ENCODE measurements around the gene ZNF385A. TPM values are rescaled to one million over a fixed set of nuclear protein-coding genes. Genes with fewer than 3 reads are reported as not detected.

Gene ZNF385A
- total and polyA plus RNA-seq, 2 of the 13 experiments (the other 11 are each of a cell fraction or from before 2014, with no cell fraction given): 0.44 to 0.67 TPM

- TF ChIP-seq ZNF44 (CRISPR knock-in tag; IDR thresholded peaks at IDR 0.05) (peak; percentile 79; the same call in 1 of the 2 replicates), ZNF318 (CRISPR knock-in tag; IDR thresholded peaks at IDR 0.05) (no peak), HINFP (CRISPR knock-in tag; IDR thresholded peaks at IDR 0.05; ENCODE audit: low read depth) (peak; percentile 47; the same call in 1 of the 2 replicates), RNF2 (conservative IDR thresholded peaks at IDR 0.05; ENCODE audit: low read depth) (no peak), MIER3 (CRISPR knock-in tag; IDR thresholded peaks at IDR 0.05; ENCODE audit: borderline replicate concordance) (peak; percentile 61; the same call in 1 of the 2 replicates), TP53 (CRISPR knock-in tag; conservative IDR thresholded peaks at IDR 0.05) (no peak), ZNF296 (CRISPR knock-in tag; conservative IDR thresholded peaks at IDR 0.05) (no peak), ISX (CRISPR knock-in tag; conservative IDR thresholded peaks at IDR 0.05) (no peak), IKZF4 (CRISPR knock-in tag; IDR thresholded peaks at IDR 0.05; ENCODE audit: borderline replicate concordance, low read depth, not compliant biosample characterization) (no peak), ZNF12 (CRISPR knock-in tag; IDR thresholded peaks at IDR 0.05) (peak; percentile 42; the same call in 1 of the 2 replicates), BORCS8-MEF2B (CRISPR knock-in tag; IDR thresholded peaks at IDR 0.05) (0 out of 2 replicates have a peak, but pooled peaks have one; percentile 43), AFF4 (CRISPR knock-in tag; IDR thresholded peaks at IDR 0.05) (no peak), ZNF691 (CRISPR knock-in tag; IDR thresholded peaks at IDR 0.05; ENCODE audit: borderline replicate concordance, low read depth) (peak; percentile 75; the same call in 1 of the 2 replicates)
Measured at GRCh38 chr12:54360717-54361456, 23.6 kb downstream of the ZNF385A start (continued).

Measured in HepG2 (cell line).